Keratinocyte (primary cell): ENCODE measurements around the gene TRIM66. TPM values are rescaled to one million over a fixed set of nuclear protein-coding genes. Genes with fewer than 3 reads are reported as not detected.

ENCODE experiments used
- DNase-seq: peaks from one replicate; pipeline ENCODE4 v3.0.0-alpha.2; 2011; ENCODE audit warnings: low read depth, missing footprints, low spot score
- FAIRE-seq: peaks from 2 replicates; lab custom pipeline; 2011; peaks lifted over from hg19 to GRCh38; lab: Jason Lieb, UNC
- H2AFZ ChIP-seq: 2 replicates; pipeline ENCODE4 v1.6.0; 2012; ENCODE audit warnings: low read length, control low read depth, inconsistent platforms; ENCODE audit not compliant: control insufficient read depth
- H3K27ac ChIP-seq: 2 replicates; pipeline ENCODE4 v1.5.1; 2011; ENCODE audit warnings: low read length; ENCODE audit not compliant: control insufficient read depth, insufficient read depth
- H3K27me3 ChIP-seq: 3 replicates; pipeline ENCODE4 v1.6.0; 2011; ENCODE audit warnings: low read length; ENCODE audit not compliant: control insufficient read depth, insufficient read depth; ENCODE audit errors: extremely low read depth
- H3K36me3 ChIP-seq, 2 experiments: 2 replicates in 1 of 2; 3 replicates in 1 of 2; pipeline ENCODE4 v1.5.1; 2011; ENCODE audit warnings: low read length in 2 of 2, mild to moderate bottlenecking in 1 of 2; ENCODE audit not compliant: control insufficient read depth in 2 of 2, insufficient read depth in 2 of 2; ENCODE audit errors: extremely low read depth in 1 of 2
- H3K4me1 ChIP-seq: 3 replicates; pipeline ENCODE4 v1.5.1; 2011; ENCODE audit warnings: low read length; ENCODE audit not compliant: control insufficient read depth, insufficient read depth; ENCODE audit errors: extremely low read depth
- H3K4me2 ChIP-seq: 3 replicates; pipeline ENCODE4 v1.6.0; 2011; ENCODE audit warnings: low read depth, low read length; ENCODE audit not compliant: control insufficient read depth, insufficient read depth; ENCODE audit errors: extremely low read depth
- H3K4me3 ChIP-seq, 3 experiments: fragments of 200-600 bp in 1 of 3; sonication (generic) in 1 of 3; 2 replicates in 2 of 3; 3 replicates in 1 of 3; pipeline ENCODE4 v1.5.1; 2011 to 2016; ENCODE audit warnings: low read length in 3 of 3, mild to moderate bottlenecking in 3 of 3, control low read depth in 2 of 3, inconsistent platforms in 1 of 3, low read depth in 1 of 3, mixed read lengths in 1 of 3, mixed run types in 1 of 3, moderate library complexity in 1 of 3; ENCODE audit not compliant: control insufficient read depth in 2 of 3, insufficient read depth in 2 of 3; ENCODE audit errors: extremely low read depth in 1 of 3
- H3K79me2 ChIP-seq: 2 replicates; pipeline ENCODE4 v1.6.0; 2012; ENCODE audit warnings: low read length; ENCODE audit not compliant: control insufficient read depth, insufficient read depth
- H3K9ac ChIP-seq: 3 replicates; pipeline ENCODE4 v1.6.0; 2011; ENCODE audit warnings: low read length; ENCODE audit not compliant: control insufficient read depth, insufficient read depth; ENCODE audit errors: extremely low read depth
- H3K9me1 ChIP-seq: 3 replicates; pipeline ENCODE4 v1.6.0; 2011; ENCODE audit warnings: low read length; ENCODE audit not compliant: control insufficient read depth, insufficient read depth; ENCODE audit errors: extremely low read depth
- H3K9me3 ChIP-seq: 2 replicates; pipeline ENCODE4 v1.5.1; 2012; ENCODE audit warnings: low read depth, low read length; ENCODE audit not compliant: control insufficient read depth
- H4K20me1 ChIP-seq: 3 replicates; pipeline ENCODE4 v1.6.0; 2011; ENCODE audit warnings: low read length; ENCODE audit not compliant: control insufficient read depth, insufficient read depth; ENCODE audit errors: extremely low read depth
- CTCF ChIP-seq, 3 experiments: IDR thresholded peaks in 1 of 3; conservative IDR thresholded peaks in 1 of 3; optimal IDR thresholded peaks in 1 of 3; 2 replicates in 2 of 3; 3 replicates in 1 of 3; pipeline versions ENCODE3 to v1.5.1; 2011; ENCODE audit warnings: low read length in 3 of 3, mild to moderate bottlenecking in 3 of 3, moderate library complexity in 2 of 3, control low read depth in 1 of 3, inconsistent platforms in 1 of 3; ENCODE audit not compliant: insufficient read depth in 2 of 3; ENCODE audit errors: extremely low read depth in 1 of 3
- EZH2 ChIP-seq: IDR thresholded peaks from one replicate; pipeline ENCODE4 v1.6.1; 2012; ENCODE audit warnings: inconsistent platforms, mild to moderate bottlenecking, low read length, moderate library complexity
- dilution Hi-C: fragments of 300-500 bp; cut with MboI; formaldehyde crosslinking; loops from one replicate; pipeline ENCODE4 v1.7.0; 2020; ENCODE audit warnings: low sequenced_read_pairs; ENCODE audit not compliant: extremely low pct_ligation_motif_present
- polyA plus RNA-seq, 5 experiments: library from polyadenylated mRNA; depleted of rRNA in 3 of 5; stranded (reverse) in 3 of 5; stranded (forward) in 1 of 5; unstranded in 1 of 5; fragments of >200 nt; gene quantifications; 1 replicate in 1 of 5; 2 replicates in 3 of 5; 3 replicates in 1 of 5; pipeline versions ENCODE4 v1.2.1 to v1.2.3, GENCODE V29; 2011 to 2012; ENCODE audit warnings: missing spikeins in 2 of 5, low read depth in 1 of 5, low replicate concordance in 1 of 5

TRIM66 gene
- polyA plus RNA-seq, 1 donor (not counting 4 experiments of a cell fraction or from before 2014, with no cell fraction given): 5.1 TPM

- FAIRE-seq: no peak
Measured at GRCh38 chr11:8665222-8665621, 17.2 kb downstream of the TRIM66 start.

GRCh38 chr11:8661001-8661795, 21.3 kb downstream of the TRIM66 start:
- dilution Hi-C loops: no loop called here
- Histone ChIP-seq H3K27ac (no peak overlapping the region), H3K4me1 (no peaks in the 10 kb centered on the region), H2AFZ (no peak overlapping the region), H3K9me1 (no peaks in the 10 kb centered on the region), H3K27me3 (no peaks in the 10 kb centered on the region), H3K36me3 (peaks cover 5 to 7% of the 10 kb centered on the region in 2 experiments), H3K79me2 (no peaks in the 10 kb centered on the region), H3K4me2 (no peak overlapping the region), H4K20me1 (no peaks in the 10 kb centered on the region), H3K9ac (no peak overlapping the region), H3K4me3 (no peak overlapping the region), H3K9me3 (no peaks in the 10 kb centered on the region)
- DNase-seq: no peak
- TF ChIP-seq EZH2 (no peak), CTCF (optimal IDR thresholded peaks at IDR 0.05 in 1 of 3, IDR thresholded peaks at IDR 0.05 in 1 of 3, conservative IDR thresholded peaks at IDR 0.05 in 1 of 3; ENCODE audit: extremely low read depth in 1 of 3, insufficient read depth in 2 of 3, low read length in 3 of 3) (no peak)
- no peak for FAIRE-seq

More at GRCh38 chr11:8665222-8665621, 17.2 kb downstream of the TRIM66 start:
- Histone ChIP-seq H3K9me1 (no peaks in the 10 kb centered on the region), H3K9me3 (no peaks in the 10 kb centered on the region), H3K4me3 (no peak overlapping the region), H3K27me3 (no peaks in the 10 kb centered on the region), H3K9ac (no peak overlapping the region), H3K79me2 (no peaks in the 10 kb centered on the region), H4K20me1 (no peaks in the 10 kb centered on the region), H3K4me1 (no peaks in the 10 kb centered on the region), H3K4me2 (no peak overlapping the region), H3K27ac (no peak overlapping the region), H3K36me3 (peaks cover 2 to 5% of the 10 kb centered on the region in 2 experiments), H2AFZ (no peak overlapping the region)
- DNase-seq: no peak
- dilution Hi-C loops: no loop called here
- no peak for TF ChIP-seq EZH2
- no peak for TF ChIP-seq CTCF (optimal IDR thresholded peaks at IDR 0.05 in 1 of 3, IDR thresholded peaks at IDR 0.05 in 1 of 3, conservative IDR thresholded peaks at IDR 0.05 in 1 of 3; ENCODE audit: extremely low read depth in 1 of 3, insufficient read depth in 2 of 3, low read length in 3 of 3)
